Stimulated activated CD4-positive, alpha-beta T cell treated with anti-CD3 and anti-CD28 coated beads, Interleukin-2, amount 100 ng/mL, for 24 hours (primary cell): ENCODE data around the gene PTPRA.

Source experiments
- DNase-seq, 2 donors: peaks; one replicate each; pipeline ENCODE4 v3.0.0-alpha.2; 2020

Gene PTPRA

DNA sequence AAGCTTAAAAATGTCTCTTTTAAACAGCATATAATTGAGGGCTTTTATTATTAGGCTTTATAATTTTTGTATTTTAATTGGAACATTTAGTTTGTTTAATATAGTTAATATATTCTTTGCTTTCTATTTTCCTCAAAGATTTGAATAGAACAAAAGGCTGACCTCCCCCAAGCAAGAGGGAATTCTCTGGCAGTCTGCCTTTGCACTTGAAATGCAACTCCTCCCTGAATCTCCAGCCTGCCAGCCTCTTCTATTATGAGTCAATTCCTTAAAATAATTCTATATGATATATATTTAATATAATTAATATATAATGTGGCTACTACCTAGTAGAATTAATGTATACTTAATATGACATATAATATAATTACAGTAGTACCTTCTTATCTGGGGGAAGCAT, 69.2 kb downstream of the PTPRA start:
- DNase-seq = no peak

DNA sequence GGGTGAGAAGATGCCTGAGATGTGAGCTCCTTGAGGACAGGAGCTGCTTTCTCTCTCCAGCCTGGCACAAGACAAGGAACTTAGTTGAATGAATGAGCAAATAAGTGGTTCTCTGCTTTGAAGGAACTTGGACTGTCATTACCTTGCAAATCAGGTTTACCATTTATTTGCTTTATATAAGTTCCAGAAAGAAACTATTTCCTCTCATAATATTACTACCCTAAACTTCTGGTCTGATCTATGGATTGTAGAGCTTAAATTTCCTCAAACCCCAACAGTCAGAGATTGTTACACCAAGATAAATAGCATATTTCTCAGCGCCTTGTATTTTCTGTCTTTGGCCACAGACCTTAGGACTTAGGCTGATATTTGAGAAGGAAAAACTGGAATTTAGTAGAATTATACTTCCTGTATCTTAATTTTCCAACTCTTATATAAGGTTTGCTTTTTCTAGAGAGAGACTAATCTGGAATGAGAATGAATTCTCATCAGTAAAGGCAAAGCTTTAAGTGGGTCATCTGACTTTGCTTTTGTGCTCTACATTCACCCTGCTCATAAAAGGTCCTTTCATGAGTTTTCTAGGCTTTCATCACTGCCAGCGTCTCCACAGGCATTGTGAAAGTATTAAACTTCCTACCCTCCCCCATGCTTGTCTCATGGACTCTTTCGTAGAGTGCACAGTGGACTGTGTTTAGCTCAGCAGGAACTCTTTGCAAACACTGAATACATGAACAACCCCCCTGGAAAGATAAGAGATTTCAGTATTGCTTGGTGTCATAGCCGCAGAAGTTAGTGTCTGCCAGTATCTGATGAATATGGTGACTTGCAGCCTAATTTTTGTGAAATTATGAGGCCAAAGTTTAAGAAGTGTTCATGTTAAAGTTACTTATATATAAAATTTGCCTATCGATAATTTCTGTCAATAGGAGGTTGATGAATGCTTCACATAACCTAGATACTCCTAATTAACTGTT, 74.0 kb downstream of the PTPRA start:
- DNase-seq = no peak

DNA sequence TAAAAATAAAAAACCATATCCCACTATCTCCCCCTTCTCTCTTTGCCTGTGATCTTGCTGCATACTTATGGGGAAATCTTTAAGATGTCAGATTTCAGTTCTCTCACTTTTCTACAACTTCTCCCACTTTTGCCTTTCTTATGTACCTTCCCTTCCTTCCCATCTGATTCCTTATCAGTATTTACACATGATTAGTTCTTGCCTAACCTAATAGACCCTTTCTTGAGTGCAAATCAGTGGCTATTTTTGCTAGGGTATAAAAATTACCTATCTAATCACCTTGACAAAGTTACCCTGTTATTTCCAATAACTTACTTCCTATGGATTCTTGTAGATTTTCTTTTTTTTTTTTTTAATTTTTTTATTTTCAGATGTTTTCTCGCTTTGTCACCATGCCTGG, 75.7 kb downstream of the PTPRA start:
- DNase-seq = no peak

DNA sequence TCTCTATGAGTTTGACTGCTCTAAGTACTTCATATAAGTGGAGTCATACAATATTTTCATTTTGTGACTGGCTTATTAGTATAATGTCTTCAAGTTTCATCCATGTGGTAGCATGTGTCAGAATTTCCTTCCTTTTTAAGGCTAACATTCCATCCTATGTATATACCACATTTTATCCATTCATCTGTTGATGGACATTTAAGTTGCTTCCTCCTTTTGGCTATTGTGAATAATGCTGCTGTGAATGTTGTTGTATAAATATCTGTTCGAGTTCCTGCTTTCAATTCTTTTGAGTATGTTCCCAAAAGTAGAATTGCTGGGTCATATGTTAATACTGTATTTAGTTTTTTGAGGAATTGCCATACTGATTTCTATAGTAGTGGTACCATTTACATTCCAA, 79.5 kb downstream of the PTPRA start:
- no peak for DNase-seq

DNA sequence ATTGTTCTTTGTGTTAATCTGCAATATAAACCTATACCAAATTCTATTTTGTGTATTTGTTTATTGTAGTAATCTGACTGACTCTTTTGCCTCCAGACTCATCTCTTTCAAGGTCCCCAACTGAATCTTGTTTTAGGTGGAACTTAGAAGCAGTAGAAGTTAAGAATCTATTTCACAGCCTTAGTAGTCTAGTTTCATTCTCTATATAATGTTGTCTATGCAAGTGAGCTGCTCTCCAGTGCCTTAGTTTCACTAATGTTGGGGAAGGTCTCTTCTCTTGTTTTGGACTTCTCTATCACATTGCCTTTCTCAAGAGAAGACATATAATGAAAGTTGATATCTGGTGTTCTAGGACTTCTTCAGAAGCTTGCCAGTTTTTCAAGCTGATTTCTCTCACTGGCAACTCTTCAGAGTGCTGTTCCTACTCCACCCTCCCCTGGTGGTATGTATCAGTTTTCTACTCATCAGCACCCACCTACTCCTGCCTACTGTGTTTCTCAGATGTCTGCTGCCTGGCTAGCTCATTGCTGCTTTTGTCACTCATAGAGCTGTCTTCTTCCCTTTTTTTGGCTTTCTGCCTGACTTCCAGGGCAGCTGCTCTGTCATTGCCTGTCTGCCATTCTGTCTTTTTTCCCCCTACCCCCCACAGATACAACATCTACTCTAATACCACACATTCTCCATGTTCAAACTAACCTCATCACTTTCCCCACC, 82.1 kb downstream of the PTPRA start:
- no peak for DNase-seq

DNA sequence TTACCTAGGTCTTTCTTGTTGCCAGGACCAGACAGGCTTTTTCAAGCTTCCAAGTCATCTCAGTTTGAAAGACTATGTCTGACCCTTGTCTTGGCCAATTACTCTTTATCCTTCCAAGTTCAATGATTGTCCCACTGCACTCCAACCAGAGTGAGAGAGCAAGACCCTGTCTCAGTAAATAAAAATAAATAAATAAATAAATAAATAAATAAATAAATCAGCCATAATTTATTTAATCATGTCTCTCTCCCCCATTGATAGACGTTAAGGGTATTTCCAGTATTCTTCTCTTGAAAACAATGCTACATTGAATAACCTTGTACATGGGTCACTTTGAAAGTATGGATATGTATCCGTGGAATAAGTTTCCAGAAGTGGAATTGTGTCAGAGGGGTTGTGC, 83.2 kb downstream of the PTPRA start:
- no peak for DNase-seq

DNA sequence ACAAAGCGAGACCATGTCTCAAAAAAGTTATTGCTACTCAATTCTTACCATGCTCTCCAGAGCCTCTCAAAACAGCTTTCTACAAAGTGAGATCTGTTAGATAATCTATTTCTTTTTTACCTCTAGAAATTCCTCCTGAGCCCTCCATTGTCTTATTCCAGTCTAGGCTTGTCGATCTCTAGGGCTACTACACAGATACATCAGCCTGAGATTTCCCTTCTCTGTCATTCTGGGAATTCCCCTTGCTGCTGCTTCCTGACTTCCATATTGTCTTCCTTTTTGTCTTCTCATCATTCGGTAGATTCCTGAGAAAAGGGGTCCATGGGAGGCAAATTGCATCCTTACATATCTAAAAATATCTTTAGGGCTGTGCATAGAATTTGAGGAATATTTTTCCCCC, 94.6 kb downstream of the PTPRA start:
- DNase-seq = no peak

DNA sequence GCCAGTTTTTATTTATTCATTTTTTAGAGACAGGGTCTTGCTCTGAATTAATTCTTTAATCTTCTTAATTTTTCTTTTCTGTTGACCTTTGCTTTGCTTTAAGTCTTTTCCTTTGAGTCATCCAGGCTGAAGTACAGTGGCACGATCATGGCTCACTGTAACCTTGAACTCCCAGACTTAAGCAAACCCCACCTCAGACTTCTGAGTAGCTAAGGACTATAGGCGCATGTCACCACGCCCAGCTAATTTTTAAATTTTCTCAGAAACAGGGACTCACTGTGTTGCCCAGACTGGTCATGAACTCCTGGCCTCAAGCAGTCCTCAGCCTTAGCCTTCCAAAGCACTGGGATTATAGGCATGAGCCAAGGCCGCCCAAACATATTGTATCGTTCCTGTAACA, 98.8 kb downstream of the PTPRA start:
- no peak for DNase-seq

DNA sequence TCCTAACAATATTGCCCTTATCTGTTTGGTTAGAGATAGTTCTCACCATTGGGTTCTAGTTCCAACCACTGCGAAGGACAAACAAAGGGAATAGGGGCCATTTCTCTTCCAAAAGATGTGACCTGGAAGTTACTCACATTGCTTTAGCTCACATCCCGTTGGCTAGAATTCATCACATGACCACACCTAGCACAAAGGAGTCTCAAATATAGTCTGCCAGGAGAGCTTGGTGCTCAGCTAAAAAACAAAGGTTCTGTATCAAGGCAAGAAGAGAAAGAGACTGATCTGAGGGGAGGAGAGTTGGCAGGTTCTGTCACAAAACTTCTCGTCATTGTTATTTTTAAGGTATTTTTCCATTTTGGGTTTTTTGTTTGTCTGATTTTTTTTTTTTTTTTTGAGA, 100.3 kb downstream of the PTPRA start:
- no peak for DNase-seq

DNA sequence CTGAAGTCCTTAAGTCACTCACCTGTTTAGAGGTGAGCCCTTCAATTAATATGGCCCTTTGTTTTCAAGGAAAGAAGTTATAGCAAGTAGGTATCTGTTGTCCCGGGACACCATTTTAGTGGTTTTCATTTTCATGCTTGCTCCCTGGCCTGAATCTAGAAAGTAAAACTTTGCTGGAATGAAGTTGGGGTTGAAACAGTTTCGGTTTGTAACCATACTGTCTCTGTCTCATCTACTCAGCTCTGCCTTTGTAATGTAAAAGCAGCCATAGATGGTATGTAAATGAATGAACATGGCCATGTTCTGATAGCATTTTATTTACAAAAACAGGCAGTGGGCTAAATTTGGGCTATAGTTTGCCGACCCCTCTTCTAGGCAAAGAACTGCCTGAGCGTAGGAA, 105.2 kb downstream of the PTPRA start:
- no peak for DNase-seq

DNA sequence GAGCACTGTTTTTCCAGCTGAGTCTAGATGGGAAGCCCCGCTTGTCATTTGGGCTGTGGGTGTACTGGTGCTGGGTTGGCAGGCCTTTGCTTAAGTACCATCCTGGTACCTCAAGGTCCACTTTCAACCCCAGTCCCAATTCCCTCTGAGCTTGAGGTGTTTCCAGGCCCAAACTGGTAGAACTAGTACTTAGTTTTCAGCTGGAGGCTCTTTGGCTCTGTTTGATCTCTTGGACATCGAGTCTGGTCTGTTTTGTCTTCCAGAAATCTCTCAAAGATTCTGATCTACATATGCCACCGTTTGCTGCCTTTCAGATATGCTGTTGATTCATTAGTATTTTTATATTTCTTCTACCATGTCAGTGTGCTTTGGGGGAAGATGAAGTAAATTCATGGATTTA, 108.4 kb downstream of the PTPRA start:
- DNase-seq = no peak

DNA sequence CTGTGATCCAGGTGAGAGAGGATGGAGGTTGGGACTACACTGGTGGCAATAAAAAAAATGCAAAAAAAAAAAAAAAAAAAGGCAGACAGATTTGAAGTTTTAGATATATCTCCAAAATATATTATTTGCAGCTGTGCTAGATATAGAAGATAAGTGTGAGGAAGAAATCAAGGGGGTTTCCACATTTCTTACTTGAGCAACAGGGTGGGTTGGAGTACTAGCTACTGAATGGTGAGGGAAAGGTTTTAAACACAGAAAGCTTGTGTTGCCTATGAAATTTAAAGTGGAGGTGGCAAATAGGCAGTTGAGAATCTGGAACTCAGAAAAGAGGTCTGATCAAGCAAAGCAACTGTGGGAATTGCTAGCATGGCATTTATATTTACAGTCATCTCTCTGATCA, 110.2 kb downstream of the PTPRA start:
- no peak for DNase-seq

DNA sequence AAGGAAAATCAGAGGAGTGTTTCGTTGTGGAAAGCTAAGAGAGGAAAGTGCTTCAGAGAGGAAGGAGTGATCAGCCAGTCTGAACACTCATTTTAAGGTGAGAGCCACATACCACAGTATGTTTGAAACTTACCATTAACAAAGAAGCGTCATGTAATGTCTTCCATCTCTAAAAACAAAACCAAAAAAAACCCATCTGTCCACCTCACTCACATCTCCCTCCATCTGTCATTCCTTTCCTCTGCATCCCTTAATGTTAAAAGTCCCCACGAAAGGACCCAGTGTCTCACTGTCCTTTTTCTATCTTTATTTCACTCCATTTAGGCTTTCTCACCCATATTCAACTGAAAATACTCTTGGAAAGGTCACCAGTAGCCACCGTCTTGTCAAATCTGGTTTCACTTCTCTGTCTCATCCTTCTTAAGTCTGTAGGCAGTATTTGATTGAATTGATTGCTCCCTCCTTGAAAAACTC, 110.8 kb downstream of the PTPRA start:
- no peak for DNase-seq

DNA sequence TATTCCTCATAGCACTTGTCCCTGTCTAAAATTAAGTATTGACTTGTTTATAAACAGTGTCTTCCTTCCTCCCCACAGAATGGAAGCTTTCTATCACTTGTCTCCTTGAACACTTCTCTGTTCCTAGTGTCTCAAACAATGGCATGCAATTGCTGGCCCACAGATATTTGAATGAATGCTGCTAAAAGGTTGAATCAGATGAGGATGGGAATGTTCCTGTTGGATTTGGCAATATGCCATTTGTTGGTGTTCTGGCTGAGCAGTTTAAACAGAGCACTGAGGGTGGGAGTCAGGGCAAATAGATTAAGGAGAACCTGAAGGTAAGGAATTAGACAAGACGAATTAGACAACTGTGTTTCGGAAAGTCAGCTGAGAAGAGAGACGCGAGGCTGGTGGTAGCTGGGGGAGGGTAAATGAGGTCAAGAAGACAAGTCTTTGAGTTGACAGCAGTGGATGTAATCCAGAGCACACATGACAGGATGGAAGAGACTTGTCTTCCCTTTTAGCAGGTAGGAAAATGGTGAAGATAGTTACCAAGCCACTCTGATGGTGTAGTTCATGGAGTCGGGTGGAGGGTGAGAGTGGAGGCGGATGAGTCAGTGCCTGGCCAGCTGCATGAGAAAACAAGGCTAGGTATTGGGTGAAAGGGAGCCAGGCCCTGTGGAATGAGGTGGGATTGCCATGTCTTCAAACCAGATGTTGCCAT, 111.8 kb downstream of the PTPRA start:
- peak; percentile 24 to 53 for DNase-seq

DNA sequence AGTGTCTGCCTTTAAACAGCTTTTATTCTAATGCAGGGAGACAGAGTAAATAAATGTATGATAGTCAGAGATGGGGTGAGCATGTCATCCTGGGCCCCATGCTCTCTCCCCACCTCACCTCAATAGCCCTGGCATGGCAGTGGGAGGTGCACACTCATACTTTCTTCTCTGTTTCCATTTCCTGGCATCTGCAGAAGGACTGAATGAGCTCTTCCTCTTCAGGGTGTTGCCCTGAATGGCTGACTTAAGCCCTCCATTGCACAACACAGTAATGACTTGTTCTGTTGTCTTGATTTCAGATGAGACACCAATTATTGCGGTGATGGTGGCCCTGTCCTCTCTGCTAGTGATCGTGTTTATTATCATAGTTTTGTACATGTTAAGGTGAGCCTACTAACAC, 113.2 kb downstream of the PTPRA start:
- peak; percentile 59 to 66 for DNase-seq

DNA sequence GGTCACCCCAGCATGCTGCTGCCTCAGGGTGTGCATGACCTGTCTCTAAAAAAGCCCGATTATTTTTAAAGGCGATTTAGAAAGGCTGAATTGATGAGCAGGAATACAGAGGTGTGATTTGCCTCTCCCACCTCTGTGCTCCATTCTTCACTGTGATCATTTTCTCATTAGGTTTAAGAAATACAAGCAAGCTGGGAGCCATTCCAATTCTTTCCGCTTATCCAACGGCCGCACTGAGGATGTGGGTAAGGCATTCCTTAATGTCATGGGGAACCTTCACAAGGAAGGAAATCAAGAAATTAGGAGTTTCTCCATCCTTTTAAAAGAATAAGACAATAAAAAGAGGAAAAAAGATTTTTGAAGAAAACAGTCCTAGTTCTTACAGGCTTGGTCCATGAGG, 114.6 kb downstream of the PTPRA start:
- DNase-seq = no peak

DNA sequence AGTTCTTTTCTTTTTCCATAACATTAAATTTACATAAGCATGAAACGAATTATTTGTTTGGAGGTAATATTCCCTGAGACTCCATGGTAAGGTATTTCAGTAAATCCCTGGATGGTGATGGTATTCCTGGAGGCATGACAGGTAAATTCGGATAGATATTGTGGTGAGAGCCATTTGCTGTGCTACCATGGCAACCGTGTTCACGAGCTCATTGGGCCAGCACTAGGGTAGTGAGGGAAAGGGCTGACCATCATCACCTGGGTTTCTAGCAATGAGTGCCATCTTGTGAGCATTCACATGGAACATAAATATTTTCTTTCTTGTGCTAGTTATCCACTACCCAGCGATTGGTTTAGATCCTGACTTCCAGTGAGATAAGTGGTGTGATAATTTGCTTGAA, 118.3 kb downstream of the PTPRA start:
- no peak for DNase-seq

DNA sequence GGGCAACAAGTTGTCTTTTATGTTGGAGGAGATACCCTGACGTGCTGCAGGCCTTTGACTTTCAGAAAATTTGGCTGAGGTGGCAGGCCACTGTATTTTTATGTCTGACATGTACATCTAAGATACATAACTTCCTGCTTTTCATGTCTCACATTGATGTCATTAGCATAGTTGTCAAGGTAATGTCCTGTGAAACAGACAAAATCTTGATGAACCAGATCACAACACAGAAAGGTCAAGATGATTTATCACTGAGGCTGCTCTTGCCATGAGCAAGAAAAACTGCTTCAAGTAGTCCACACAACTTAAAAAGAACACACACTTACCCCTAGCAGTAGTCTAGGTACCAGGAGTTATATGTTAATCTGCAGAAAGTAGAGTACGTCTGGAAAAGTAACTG, 120.0 kb downstream of the PTPRA start:
- DNase-seq = no peak

DNA sequence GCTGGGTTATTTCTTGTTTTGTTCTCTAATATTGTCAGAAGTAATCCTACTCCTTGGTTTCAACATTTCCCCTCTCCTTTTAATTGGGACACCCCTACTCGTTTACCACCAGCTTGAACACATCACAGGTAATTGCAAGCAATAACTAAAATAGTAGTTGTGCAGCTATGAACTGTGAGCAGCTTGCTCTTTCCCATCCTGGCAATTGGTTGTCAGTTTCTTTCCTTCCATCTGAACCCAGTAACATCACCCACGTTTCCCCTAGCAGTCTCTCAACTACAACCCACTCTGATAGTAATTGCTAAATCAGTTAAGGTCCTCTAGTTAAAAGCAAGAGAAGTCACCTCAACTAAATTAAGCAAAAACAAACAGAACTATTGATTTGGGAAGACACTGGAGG, 122.5 kb downstream of the PTPRA start:
- DNase-seq = no peak

DNA sequence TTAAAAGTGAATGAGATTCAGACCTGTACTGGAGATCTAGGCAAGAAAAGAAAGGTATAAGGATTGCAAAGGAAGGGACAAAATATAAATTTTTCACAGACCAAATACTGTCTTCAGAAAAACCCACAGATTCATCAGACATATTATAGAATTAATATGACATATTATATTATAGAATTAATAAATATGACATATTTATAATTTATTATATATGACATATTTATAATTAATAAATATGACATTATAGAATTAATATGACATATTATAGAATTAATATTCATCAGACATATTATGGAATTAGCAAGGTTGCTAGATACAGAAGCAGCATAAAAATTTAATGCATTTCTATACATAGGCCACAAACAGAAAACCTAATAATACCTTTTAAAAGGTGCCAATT, 125.4 kb downstream of the PTPRA start:
- no peak for DNase-seq

DNA sequence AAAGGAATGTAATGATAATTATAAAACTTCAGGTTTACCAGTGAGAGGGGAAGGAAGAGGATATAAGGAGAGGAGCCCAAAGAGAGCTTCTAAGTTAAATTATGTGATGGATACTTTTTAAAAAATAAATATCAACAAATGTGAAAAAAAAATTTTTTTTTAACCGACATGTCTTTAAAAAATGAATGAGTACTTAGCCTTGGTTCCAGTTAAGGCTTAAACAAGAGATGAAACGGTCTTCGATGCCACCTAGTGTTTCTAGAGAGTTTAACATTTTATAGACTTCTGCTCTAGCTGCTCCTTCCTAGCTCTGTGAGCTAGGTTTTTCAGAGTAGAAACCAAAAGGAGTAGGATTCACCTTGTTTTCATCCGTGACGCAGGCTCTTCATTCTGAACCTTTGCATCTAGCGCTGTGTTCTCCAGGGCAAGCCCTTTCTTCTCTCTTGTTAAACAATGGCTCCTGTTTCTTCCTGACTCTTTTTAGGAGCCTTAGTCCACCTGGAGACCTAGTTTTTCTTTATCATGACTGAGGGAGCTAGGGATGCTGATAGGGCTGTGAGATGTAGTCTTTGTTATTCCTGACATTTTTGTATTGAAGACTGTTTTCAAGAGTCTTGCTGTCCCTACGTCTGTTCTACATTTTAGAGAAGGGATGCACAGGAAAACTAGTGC, 127.7 kb downstream of the PTPRA start:
- no peak for DNase-seq

DNA sequence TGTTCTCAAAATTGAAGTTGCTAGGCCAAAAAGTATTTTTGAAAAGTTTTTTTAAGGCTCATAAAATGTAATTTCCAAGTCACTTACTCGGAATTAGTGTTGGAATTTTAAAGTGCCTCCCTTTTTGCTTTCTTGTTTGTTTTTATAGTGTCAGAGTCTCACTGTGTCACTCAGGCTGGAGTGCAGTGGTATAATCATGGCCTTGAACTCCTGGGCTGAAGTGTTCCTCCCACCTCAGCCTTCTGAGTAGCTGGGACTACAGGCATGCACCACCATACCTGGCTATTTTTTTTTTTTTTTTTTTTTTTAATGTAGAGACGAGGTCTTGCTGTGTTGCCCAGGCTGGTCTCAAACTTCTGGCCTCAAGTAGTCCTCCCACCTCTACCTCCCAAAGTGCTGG, 130.1 kb downstream of the PTPRA start:
- DNase-seq = no peak
